K562 (cell line): Measurements from ENCODE around the gene SMC4. TPM values are rescaled to one million over a fixed set of nuclear protein-coding genes. Genes with fewer than 3 reads are reported as not detected.

ENCODE experiments used
- ATF2 ChIP-seq: sonication (generic); formaldehyde crosslinking; IDR thresholded peaks from 2 replicates; pipeline ENCODE4 v1.8.1; 2022; ENCODE audit warnings: missing genetic modification reagents
- BRD9 ChIP-seq: fragments of 450-650 bp; IDR thresholded peaks from 2 replicates; pipeline ENCODE4 v1.6.1; 2018; ENCODE audit warnings: low read depth; ENCODE audit not compliant: partially characterized antibody
- CBX5 ChIP-seq: IDR thresholded peaks from 2 replicates; pipeline ENCODE4 v1.6.1; 2014; ENCODE audit warnings: low read depth, borderline replicate concordance
- CREB5 ChIP-seq: fragments of 250-450 bp; sonication (Bioruptor Pico); IDR thresholded peaks from 2 replicates; pipeline ENCODE4 v1.5.0; 2020; ENCODE audit warnings: mild to moderate bottlenecking
- FUS ChIP-seq: fragments of 200-400 bp; formaldehyde crosslinking; optimal IDR thresholded peaks from 2 replicates; pipeline ENCODE3; 2017; ENCODE audit warnings: low read depth, low read length
- NR3C1 ChIP-seq: sonication (generic); formaldehyde crosslinking; IDR thresholded peaks from 2 replicates; pipeline ENCODE4 v1.8.1; 2022; ENCODE audit warnings: missing genetic modification reagents
- RREB1 ChIP-seq: fragments of 250-450 bp; sonication (Bioruptor Pico); IDR thresholded peaks from 2 replicates; pipeline ENCODE4 v1.4.0; 2020
- SAFB ChIP-seq: fragments of 200-400 bp; formaldehyde crosslinking; IDR thresholded peaks from 2 replicates; pipeline ENCODE4 v1.6.1; 2017; ENCODE audit warnings: low read depth, low read length, borderline replicate concordance
- SAP30 ChIP-seq: fragments of 200-600 bp; sonication (generic); IDR thresholded peaks from 2 replicates; pipeline ENCODE4 v1.6.1; 2012; ENCODE audit warnings: borderline replicate concordance, low read depth, mild to moderate bottlenecking, moderate library complexity, low read length, control low read depth, inconsistent platforms; ENCODE audit not compliant: insufficient read depth, poor library complexity, severe bottlenecking
- TAF7 ChIP-seq: fragments of 450-650 bp; IDR thresholded peaks from 2 replicates; pipeline ENCODE4 v1.6.1; 2016; ENCODE audit warnings: missing genetic modification characterization, missing compliant biosample characterization
- ZNF639 ChIP-seq, 2 experiments: fragments of 200-800 bp in 1 of 2; sonication (Bioruptor generic) in 1 of 2; sonication (generic) in 1 of 2; formaldehyde crosslinking in 1 of 2; IDR thresholded peaks in 1 of 2; conservative IDR thresholded peaks in 1 of 2; 2 replicates each; pipeline versions ENCODE4 v1.5.0 to v1.6.1; 2016 to 2020; ENCODE audit warnings: missing compliant biosample characterization in 1 of 2, missing genetic modification characterization in 1 of 2, missing genetic modification reagents in 1 of 2
- ZNF717 ChIP-seq: fragments of 250-450 bp; sonication (Bioruptor Pico); IDR thresholded peaks from 2 replicates; pipeline ENCODE4 v1.5.0; 2021
- ZNF766 ChIP-seq: fragments of 200-800 bp; sonication (Bioruptor generic); conservative IDR thresholded peaks from 2 replicates; pipeline ENCODE4 v1.6.1; 2016; ENCODE audit warnings: missing genetic modification characterization, missing compliant biosample characterization
- polyA plus RNA-seq, 8 experiments: library from polyadenylated mRNA; depleted of rRNA in 4 of 8; stranded (reverse) in 5 of 8; unstranded in 3 of 8; fragments of >200 nt; fragmentation: Nextera tagmentation in 2 of 8; fragmentation: Illumina TruSeq in 1 of 8; extraction: Ambion mirVana in 2 of 8; extraction: Trizol in 1 of 8; gene quantifications; 2 replicates each; pipeline versions ENCODE4 v1.2.1 to v1.2.3, GENCODE V29; 2011 to 2014; ENCODE audit warnings: inconsistent platforms in 1 of 8, missing spikeins in 1 of 8
- total RNA-seq, 7 experiments: library from RNA; depleted of rRNA in 6 of 7; stranded (reverse); fragments of >200 nt in 6 of 7; fragmentation: Illumina TruSeq in 2 of 7; extraction: Trizol in 2 of 7; gene quantifications; 2 replicates each; pipeline versions ENCODE4 v1.2.1 to v1.2.3, GENCODE V29; 2011 to 2021; ENCODE audit warnings: low replicate concordance in 1 of 7

Gene SMC4
- total and polyA plus RNA-seq, 9 of the 15 experiments (the other 6 are each of a cell fraction or from before 2014, with no cell fraction given) = 87.9 to 347 (median 176) TPM

- TF ChIP-seq NR3C1 = no peak
- TF ChIP-seq CBX5 = 0 out of 2 replicates have a peak, but pooled peaks have one; percentile 47
- TF ChIP-seq BRD9 = peak; percentile 75
- TF ChIP-seq TAF7 (tag) = peak; percentile 84; the same call in 1 of the 2 replicates
- no peak for TF ChIP-seq FUS
- no peak for TF ChIP-seq ZNF717 (CRISPR knock-in tag)
- TF ChIP-seq ZNF639 (CRISPR knock-in tag; conservative IDR thresholded peaks at IDR 0.05 in 1 of 2, IDR thresholded peaks at IDR 0.05 in 1 of 2) = no peak
- no peak for TF ChIP-seq RREB1 (CRISPR knock-in tag)
- no peak for TF ChIP-seq CREB5
- peak; percentile 41; the same call in 1 of the 2 replicates for TF ChIP-seq SAFB
- peak; percentile 66 for TF ChIP-seq SAP30
- no peak for TF ChIP-seq ATF2
- TF ChIP-seq ZNF766 (CRISPR knock-in tag) = no peak
Observed at GRCh38 chr3:160448845-160449635, 49.6 kb downstream of the SMC4 start (continued).
